ENCODE measurements around the gene AK4.
"Not testable (repeated sequence)": the region's sequence is repeated elsewhere in the genome, so short reads cannot be mapped to it uniquely, and the experiment has no call there.

AK4 gene

GRCh38 chr1:65221638-65222339, 73.8 kb downstream of the AK4 start:
- no peak for DNase-seq

DNA sequence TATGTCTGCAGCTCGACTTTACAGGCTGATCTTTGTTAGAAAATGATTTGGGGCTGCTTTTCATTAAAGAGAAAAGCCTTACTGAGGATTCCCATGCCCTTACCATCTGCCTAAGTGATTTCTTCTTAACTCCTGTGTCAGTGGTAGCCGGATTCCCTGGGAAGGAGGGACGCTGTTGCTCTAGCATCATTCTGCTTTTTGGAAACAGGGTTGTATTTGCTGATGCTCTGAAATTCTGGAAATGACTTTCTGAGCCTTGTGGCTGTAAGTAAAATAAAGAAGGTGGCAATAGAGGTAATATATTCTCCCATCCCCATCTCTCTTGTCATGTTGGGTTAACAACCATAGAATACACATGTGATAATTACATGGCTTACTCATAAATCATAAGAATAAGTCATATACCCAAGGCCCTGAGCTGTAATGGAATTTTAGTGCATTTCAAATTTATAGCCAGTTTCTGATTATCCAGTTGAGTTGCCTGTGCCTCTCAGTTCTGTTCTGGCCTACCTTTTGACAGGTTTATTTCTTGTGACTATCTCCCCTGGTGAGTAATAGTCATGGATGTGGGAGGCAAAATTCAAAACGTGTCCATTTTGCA, 74.4 kb downstream of the AK4 start:
- no peak for DNase-seq

DNA sequence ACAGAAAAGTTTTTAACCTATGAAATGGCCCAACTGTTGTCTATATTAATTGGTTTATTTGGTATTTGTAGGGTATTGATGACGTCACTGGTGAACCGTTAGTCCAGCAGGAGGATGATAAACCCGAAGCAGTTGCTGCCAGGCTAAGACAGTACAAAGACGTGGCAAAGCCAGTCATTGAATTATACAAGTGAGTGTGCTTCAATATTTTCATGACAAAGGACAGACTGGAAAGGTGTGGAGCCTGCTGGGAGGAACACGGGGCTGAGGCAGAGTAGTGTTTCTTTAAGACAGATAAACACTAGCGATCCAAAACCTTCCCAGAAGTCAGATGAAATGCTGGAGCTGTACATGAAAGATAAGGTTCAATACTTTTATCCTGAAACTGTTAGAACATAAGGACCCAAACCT, 76.7 kb downstream of the AK4 start:
- no peak for DNase-seq

GRCh38 chr1:65225179-65225578, 77.2 kb downstream of the AK4 start:
- DNase-seq, result no peak

DNA sequence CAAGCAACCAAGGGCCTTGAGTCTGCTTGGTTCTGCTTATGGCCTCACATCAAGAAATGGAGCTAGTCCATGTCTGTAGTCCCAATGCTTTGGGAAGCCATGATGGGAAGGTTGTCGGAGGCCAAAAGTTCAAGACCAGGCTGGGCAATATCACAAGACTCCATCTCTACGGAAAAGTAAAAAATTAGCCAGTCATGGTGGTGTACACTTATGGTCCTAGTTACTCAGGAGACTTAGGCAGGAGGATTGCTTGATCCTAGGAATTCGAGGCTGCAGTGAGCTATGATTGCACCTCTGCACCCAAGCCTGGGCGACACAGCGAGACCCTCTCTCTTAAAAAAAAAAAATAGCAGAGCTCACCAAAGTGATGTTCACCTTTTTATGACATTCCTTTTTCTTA, 81.2 kb downstream of the AK4 start:
- DNase-seq, result no peak

GRCh38 chr1:65229754-65230339, 81.8 kb downstream of the AK4 start:
- no peak for DNase-seq

- no peak for DNase-seq
Observed at GRCh38 chr1:65230731-65231481, 82.9 kb downstream of the AK4 start.

GRCh38 chr1:65231718-65232330, 83.8 kb downstream of the AK4 start:
- no peak for DNase-seq

- no peak for DNase-seq
Observed at GRCh38 chr1:65232461-65232990, 84.5 kb downstream of the AK4 start.

- no peak for DNase-seq
Observed at GRCh38 chr1:65233782-65234181, 85.8 kb downstream of the AK4 start.

GRCh38 chr1:65235867-65236805, 88.1 kb downstream of the AK4 start:
- no peak for DNase-seq

DNA sequence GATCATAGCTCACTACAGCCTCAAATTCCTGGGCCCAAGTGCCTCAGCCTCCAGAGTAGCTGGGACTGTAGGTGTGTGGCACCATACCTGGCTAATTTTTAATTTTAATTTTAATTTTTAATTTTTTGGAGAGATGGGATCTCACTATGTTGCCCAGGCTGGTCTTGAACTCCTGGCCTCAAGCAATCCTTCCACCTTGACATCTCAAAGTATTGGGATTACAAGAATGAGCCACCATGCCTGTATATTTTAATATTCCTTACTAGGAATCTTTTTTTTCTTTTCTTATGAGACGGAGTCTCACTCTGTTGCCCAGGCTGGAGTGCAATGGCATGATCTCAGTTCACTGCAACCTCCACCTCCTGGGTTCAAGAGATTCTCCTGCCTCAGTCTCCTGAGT, 89.1 kb downstream of the AK4 start:
- not testable (repeated sequence) for DNase-seq

GRCh38 chr1:65237503-65237902, 89.5 kb downstream of the AK4 start:
- no peak for DNase-seq

GRCh38 chr1:65238010-65238409, 90.0 kb downstream of the AK4 start:
- DNase-seq, result no peak

DNA sequence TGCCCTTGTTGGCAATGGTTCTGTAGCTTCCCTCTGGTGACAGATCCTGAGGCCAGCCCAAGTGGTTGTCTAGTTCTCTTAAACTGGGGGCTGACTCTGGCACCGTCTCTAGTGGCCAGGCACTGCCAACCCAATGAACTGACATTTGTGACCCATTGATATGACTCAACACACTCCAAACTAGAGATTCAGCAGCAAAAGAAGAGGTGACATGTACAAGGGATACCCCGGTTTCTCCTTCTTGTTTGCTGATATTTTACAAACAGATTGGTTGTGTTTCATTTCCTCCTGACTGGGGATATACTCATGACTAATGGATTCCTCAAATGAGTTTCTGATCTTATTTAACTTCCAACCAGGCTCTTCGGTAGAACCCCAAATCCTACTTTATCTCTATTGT, 95.5 kb downstream of the AK4 start:
- DNase-seq, result no peak

DNA sequence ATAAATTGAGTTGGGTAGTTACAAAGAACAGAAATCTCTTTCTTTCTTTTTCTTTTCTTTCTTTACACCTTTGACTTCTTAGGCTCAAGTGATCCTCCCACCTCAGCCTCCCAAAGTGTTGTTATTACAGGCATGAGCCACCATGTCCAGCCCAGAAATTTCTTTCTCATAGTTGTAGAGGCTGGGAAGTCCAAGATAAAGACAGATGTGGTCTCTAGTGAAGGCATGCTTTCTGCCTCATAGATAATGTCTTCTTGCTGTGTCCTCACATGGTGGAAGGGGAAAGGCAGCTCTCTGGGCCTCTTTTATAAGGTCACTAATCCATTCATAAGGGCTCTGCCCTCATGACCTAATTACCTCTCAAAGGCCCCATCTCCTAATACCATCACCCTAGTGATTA, 97.3 kb downstream of the AK4 start:
- DNase-seq, result no peak

- no peak for DNase-seq
Observed at GRCh38 chr1:65247419-65248359, 99.7 kb downstream of the AK4 start.

DNA sequence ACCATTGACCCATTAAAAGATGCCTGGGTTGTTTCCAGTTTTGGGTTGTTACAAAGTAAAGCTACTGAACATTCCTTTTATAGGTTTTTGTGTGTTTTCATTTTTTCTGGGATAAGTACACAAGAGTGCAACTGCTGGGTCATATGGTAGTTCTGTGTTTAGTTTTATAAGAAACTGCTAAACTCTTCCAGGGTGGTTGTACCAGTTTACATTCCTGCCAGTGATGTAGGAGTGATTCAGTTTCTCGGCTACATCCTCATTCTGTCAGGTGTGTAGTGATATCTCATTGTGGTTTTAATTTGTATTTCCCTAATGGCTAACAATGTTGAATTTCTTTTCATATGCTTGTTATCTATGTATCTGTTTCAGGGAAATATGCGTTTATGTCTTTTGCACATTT, 102.8 kb downstream of the AK4 start:
- no peak for DNase-seq

- no peak for DNase-seq
Observed at GRCh38 chr1:65253800-65254319, 105.9 kb downstream of the AK4 start.

GRCh38 chr1:65254320-65255034, 106.5 kb downstream of the AK4 start:
- DNase-seq, result peak; percentile 83

Measured in stimulated activated CD4-positive, alpha-beta T cell treated with anti-CD3 and anti-CD28 coated beads, Interleukin-4, amount 100 ng/mL, for 24 hours (primary cell).